NCI-H2227 (cell line): Measurements from ENCODE around the gene GAPDH.

Experiments used
- DNase-seq: peaks from one replicate; lab custom pipeline; 2025; ENCODE audit not compliant: unreplicated experiment; lab: John Stamatoyannopoulos, UW

The GAPDH gene

GRCh38 chr12:6528539-6529235 is 5.6 kb upstream of the GAPDH start:
- no peak for DNase-seq

GRCh38 chr12:6529291-6529737 is 5.0 kb upstream of the GAPDH start:
- no peak for DNase-seq

- no peak for DNase-seq
Observed at GRCh38 chr12:6530576-6531260, 3.6 kb upstream of the GAPDH start.

- DNase-seq = peak; percentile 72
Observed at GRCh38 chr12:6532051-6532926, 2.0 kb upstream of the GAPDH start.

- DNase-seq = peak; percentile 65
Observed at GRCh38 chr12:6532927-6533652, 1.2 kb upstream of the GAPDH start.

- no peak for DNase-seq
Observed at GRCh38 chr12:6533653-6533922, 729 bp upstream of the GAPDH start.

- no peak for DNase-seq
Observed at GRCh38 chr12:6534695-6534944, 303 bp downstream of the GAPDH start.

GRCh38 chr12:6534945-6535696 is 804 bp downstream of the GAPDH start:
- peak; percentile 80 for DNase-seq

- no peak for DNase-seq
Observed at GRCh38 chr12:6535697-6535946, 1.3 kb downstream of the GAPDH start.

GRCh38 chr12:6535960-6536847 is 1.9 kb downstream of the GAPDH start:
- DNase-seq = no peak

- DNase-seq = no peak
Observed at GRCh38 chr12:6536894-6537579, 2.7 kb downstream of the GAPDH start.

GRCh38 chr12:6537580-6538419 is 3.5 kb downstream of the GAPDH start:
- DNase-seq = peak; percentile 74

- no peak for DNase-seq
Observed at GRCh38 chr12:6538420-6539313, 4.3 kb downstream of the GAPDH start.

GRCh38 chr12:6539314-6539682 is 5.0 kb downstream of the GAPDH start:
- DNase-seq = no peak

GRCh38 chr12:6539707-6540134 is 5.4 kb downstream of the GAPDH start:
- DNase-seq = no peak

GRCh38 chr12:6540181-6540877 is 6.0 kb downstream of the GAPDH start:
- peak; percentile 81 for DNase-seq
